ENCODE data around the gene TMEM59L. TPM values are rescaled to one million over a fixed set of nuclear protein-coding genes. Genes with fewer than 3 reads are reported as not detected.

Gene TMEM59L
- total RNA-seq: 3.1 and 4.0 TPM in 2 replicates

DNA sequence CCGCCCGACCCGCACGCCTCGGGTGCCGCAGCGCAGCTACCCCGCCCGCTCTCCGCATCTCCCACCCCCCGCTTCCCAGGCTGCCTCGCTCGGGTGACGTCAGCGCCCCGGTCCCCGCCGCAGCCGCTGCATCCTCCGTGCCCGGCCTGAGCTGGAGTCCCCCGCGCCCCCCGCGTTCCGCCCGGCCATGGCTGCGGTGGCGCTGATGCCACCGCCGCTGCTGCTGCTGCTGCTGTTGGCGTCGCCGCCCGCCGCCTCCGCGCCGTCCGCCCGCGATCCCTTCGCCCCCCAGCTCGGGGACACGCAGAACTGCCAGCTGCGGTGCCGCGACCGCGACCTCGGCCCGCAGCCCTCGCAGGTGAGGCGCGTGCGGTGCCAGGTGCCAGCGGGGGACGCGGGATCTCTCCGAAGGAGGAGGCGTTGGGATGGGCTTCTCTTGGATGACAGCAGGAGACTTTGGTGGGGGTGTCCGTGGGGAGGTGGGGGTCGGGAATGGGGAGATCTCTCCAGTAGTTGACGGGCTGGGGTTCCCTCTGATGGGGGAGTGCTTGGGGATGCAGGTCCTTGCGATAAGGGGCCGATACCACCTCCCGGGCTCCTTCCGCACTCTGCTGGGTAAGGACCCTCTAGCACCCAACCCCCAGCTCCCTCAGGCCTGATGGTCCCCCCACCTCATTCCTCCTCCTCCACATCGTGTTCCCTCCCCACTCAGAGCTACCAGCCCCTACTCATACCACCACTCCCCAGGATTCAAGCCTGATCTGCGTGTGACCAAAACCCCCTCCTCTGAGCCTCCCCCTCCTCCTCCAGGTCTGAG is at the start of gene TMEM59L:
TMEM59L (plus strand) TSS at position 99 of the 817 bp plus-strand sequence; CDS start at position 188, 89 bp downstream.

DNA sequence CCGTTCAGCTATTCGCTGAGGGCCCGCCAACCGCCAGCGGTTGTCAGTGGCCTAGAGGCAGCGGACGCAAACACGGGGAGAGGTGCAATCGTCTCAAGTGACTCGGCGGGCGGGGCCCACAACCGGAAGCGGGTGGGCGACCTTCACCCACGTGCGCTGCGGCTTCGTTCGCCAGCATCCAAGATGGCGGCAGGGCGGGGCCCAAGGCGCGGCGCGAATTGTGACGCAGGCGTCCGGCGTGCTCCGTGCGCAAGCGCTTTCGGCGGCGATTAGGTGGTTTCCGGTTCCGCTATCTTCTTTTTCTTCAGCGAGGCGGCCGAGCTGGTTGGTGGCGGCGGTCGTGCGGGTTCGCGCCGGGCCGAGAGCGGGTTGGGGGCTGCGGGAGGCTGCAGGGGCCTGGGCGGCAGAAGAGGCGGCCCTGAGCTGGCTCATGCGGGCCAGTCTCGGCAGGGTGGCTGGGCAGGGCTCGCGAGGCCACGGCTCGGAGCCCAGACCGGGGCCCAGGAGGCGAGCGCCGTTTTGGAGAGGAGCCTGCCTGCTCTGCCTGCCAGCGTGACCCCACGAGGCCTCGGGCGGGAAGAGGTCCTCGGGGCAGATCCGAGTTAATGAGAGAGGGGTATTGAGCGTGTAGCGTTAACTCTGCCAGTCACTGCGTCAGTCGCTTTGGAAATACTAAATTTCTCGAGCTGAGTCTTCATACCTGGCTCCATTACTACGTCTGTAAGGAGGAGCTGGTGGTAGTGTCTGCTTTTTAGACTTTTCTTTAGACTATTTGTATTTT is 40.9 kb upstream of the TMEM59L start, which contains the start of gene UBA52:
UBA52 (plus strand) TSS at position 294 of the 781 bp plus-strand sequence. CDS start 1,444 bp downstream, outside the sequence.

GRCh38 chr19:18588611-18589379 is 23.9 kb upstream of the TMEM59L start, which contains the start of gene REX1BD:
TSS of gene REX1BD (plus strand) at chr19:18588798. CDS start at chr19:18588802, 4 bp downstream.

GRCh38 chr19:18606281-18607225 is 6.1 kb upstream of the TMEM59L start, which contains the start of gene CRLF1:
TSS of gene CRLF1 (minus strand) at chr19:18606799. CDS start at chr19:18606656, 143 bp downstream.

DNA sequence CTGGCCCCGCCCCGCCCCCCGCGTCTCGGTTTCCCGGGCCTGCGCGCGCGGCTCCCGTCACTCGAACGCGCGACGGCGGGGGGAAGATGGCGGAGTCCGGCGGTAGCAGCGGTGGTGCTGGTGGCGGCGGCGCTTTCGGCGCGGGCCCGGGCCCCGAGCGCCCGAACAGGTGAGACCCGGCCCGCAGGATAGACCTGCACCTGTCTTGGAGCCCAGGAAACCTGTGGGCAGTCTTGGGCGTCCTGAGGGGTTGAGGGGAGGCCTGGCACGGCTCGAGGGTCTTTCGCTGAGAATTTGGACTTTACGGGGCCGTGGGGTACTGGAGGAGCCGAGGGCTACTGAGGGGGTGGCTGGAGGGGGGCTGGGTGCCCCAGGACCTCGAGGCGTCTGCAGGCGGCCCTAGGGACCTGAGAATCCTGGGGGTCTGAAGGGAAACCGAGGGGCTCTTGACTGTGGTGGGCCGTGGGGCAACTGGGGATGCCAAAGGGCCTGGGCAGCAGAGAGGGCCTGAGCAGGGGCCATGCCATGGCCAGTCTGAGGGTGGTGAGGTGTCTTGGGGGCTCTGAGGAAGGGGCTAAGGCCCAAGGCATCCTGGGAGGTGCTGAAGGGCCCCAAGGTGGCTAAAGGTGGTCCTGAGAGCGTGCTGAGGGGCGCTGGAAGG is 24.4 kb downstream of the TMEM59L start, which contains the start of gene KLHL26:
KLHL26 (plus strand) TSS at position 60 of the 661 bp plus-strand sequence; CDS start at position 87, 27 bp downstream.

Other genes with a start within 250 kb of the TMEM59L start
- gene GDF15, start 226.7 kb upstream of the TMEM59L start, total RNA-seq: 41.1 and 66.9 TPM in 2 replicates
- 0.06 TPM in 1 of 2 replicates, not detected in the other for gene LRRC25, start 215.2 kb upstream of the TMEM59L start, total RNA-seq
- 54.1 and 66.1 TPM in 2 replicates for gene SSBP4, start 193.5 kb upstream of the TMEM59L start, total RNA-seq
- gene ISYNA1, start 174.7 kb upstream of the TMEM59L start, total RNA-seq: 9.6 and 10.8 TPM in 2 replicates
- gene ELL, start 90.8 kb upstream of the TMEM59L start, total RNA-seq: 16.1 and 18.0 TPM in 2 replicates
- gene FKBP8, start 69.3 kb upstream of the TMEM59L start, total RNA-seq: 256 and 259 TPM in 2 replicates
- 70.0 and 82.8 TPM in 2 replicates for gene KXD1, start 55.0 kb upstream of the TMEM59L start, total RNA-seq
- 850 and 972 TPM in 2 replicates for gene UBA52, start 41.0 kb upstream of the TMEM59L start, total RNA-seq
- 51.8 and 59.6 TPM in 2 replicates for gene REX1BD, start 24.1 kb upstream of the TMEM59L start, total RNA-seq
- 437 and 449 TPM in 2 replicates for gene CRLF1, start 6.1 kb upstream of the TMEM59L start, total RNA-seq
- 8.6 and 8.9 TPM in 2 replicates for gene KLHL26, start 24.2 kb downstream of the TMEM59L start, total RNA-seq
- 2.6 and 2.7 TPM in 2 replicates for gene CRTC1, start 70.8 kb downstream of the TMEM59L start, total RNA-seq
- 1.7 and 8.7 TPM in 2 replicates for gene COMP, start 178.4 kb downstream of the TMEM59L start, total RNA-seq
- 59.7 and 76.2 TPM in 2 replicates for gene UPF1, start 219.1 kb downstream of the TMEM59L start, total RNA-seq